GM21381 (cell line): ENCODE data around the gene CWF19L1.

ENCODE experiments used
- ATAC-seq: cut with Tn5 transposase; IDR thresholded peaks from one replicate; pipeline ENCODE4 v1.9.1; 2021; ENCODE audit warnings: mild to moderate bottlenecking, moderate library complexity; ENCODE audit not compliant: unreplicated experiment

Gene CWF19L1

GRCh38 chr10:100182908-100183307, 84.5 kb downstream of the CWF19L1 start:
- ATAC-seq = no peak
